Prostate gland (tissue), 2 donors: ENCODE results near the gene SNX33.

Experiments used
- POLR2A ChIP-seq: fragments of 450-650 bp; IDR thresholded peaks from one replicate; pipeline ENCODE4 v1.6.1; 2016; ENCODE audit warnings: antibody characterized with exemption, mild to moderate bottlenecking
- TF ChIP-seq, protein P1 (sequence below), 4 experiments: fragments of 200-600 bp in 2 of 4; fragments of 450-650 bp in 2 of 4; sonication (generic) in 2 of 4; IDR thresholded peaks; 1 replicate in 3 of 4; 2 replicates in 1 of 4; pipeline ENCODE4 v1.5.1; 2016 to 2019; ENCODE audit warnings: antibody characterized with exemption in 4 of 4, mild to moderate bottlenecking in 2 of 4, moderate library complexity in 2 of 4

DNA sequence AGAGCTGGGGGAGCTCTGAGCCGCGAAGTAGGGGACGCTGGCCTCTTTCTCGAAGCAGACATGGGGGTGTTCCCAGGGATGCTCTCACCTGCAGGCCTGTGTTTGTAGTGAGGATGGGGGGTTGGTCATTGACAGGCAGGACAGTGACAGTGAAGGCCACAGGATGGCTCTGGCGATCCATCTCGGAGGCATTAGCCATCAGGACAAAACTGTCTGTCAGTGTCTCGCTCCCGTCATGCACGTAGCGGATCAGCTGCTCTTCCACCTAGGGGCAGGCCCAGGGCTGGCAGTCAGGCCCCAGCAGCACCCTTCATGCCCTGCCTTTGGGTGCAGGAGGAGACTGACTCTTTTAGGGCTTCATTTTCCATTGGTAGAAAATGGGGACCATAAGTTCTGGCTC lies 36.9 kb downstream of the SNX33 start:
- TF ChIP-seq, protein P1, sequence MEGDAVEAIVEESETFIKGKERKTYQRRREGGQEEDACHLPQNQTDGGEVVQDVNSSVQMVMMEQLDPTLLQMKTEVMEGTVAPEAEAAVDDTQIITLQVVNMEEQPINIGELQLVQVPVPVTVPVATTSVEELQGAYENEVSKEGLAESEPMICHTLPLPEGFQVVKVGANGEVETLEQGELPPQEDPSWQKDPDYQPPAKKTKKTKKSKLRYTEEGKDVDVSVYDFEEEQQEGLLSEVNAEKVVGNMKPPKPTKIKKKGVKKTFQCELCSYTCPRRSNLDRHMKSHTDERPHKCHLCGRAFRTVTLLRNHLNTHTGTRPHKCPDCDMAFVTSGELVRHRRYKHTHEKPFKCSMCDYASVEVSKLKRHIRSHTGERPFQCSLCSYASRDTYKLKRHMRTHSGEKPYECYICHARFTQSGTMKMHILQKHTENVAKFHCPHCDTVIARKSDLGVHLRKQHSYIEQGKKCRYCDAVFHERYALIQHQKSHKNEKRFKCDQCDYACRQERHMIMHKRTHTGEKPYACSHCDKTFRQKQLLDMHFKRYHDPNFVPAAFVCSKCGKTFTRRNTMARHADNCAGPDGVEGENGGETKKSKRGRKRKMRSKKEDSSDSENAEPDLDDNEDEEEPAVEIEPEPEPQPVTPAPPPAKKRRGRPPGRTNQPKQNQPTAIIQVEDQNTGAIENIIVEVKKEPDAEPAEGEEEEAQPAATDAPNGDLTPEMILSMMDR (IDR thresholded peaks at IDR 0.05), result no peak
- no peak for TF ChIP-seq POLR2A
